ENCODE measurements around the gene EIF5B. TPM values are rescaled to one million over a fixed set of nuclear protein-coding genes. Genes with fewer than 3 reads are reported as not detected.
"Not testable (repeated sequence)": the region's sequence is repeated elsewhere in the genome, so short reads cannot be mapped to it uniquely, and the experiment has no call there.

EIF5B gene
- polyA plus RNA-seq, 12 donors = 51.4 to 149 (median 59.1) TPM

DNA sequence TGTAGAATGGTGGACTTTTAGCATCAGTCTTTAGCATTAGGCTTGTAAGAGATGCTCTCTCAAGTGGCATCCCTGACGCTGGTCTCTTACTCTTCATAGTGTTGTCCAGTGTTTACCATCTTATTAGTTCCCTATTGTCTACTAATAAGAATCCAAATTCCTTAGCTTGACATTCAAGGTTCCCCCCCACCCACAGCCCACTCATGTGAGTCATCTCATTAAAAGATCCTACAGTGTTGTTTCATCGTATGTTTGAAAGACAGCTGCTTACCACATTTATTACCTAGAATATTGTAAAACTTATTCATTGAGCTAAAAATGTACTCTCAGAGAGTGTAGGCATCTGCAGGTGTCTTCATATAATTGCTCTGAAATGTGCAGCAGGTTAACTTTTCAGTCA is 28.5 kb downstream of the EIF5B start:
- DNase-seq = no peak

DNA sequence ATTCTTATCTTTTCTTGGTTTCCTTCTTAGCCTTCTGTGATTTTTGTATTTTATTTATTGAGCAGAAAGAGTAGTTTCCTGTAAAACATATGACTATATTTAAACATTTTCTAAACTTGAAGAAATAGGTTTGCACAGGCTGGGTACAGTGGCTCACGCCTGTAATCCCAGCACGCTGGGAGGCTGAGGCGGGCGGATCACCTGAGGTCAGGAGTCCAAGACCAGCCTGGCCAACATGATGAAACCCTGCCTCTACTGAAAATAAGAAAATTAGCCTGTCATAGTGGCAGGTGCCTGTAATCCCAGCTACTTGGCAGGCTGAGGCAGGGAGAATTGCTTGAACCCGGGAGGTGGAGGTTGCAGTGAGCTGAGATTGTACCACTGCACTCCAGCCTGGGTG is 31.7 kb downstream of the EIF5B start:
- DNase-seq = not testable (repeated sequence)

DNA sequence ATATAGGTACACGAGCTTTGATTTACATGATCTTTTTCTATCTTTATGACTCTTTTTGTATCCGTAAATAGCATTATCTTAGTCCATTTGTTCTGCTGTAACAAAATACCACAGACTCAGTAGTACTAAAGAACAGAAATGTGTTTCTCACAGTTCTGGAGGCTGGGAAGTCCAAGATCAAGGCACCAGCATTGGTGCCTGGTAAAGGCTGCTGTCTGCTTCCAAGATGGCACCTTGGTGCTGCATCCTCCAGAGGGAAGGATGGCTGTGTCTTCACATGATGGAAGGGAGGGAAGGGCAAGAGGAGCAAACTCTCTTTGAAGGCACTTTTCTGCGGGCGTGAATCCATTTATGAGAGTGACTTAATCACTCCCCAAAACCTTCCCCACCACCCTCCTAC is 36.0 kb downstream of the EIF5B start:
- no peak for DNase-seq

DNA sequence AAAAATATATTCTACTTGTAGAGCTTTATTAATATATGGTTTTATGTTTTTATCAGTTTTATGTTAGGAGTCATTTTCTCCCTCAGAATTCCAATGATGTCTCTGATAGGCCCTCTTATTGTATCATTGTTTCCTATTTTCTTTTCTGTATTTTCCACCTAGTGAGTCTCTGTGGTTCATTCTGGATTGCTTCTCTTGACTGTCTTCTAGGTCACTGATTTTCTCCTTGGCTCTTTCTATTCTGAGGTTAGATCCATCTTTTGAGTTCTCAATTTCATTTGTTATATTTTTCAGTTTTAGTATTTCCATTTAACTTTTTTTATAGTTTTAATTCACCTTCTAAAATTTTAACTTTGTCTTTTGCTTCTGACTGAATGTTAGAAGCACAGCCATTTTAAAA is 37.6 kb downstream of the EIF5B start:
- no peak for DNase-seq

DNA sequence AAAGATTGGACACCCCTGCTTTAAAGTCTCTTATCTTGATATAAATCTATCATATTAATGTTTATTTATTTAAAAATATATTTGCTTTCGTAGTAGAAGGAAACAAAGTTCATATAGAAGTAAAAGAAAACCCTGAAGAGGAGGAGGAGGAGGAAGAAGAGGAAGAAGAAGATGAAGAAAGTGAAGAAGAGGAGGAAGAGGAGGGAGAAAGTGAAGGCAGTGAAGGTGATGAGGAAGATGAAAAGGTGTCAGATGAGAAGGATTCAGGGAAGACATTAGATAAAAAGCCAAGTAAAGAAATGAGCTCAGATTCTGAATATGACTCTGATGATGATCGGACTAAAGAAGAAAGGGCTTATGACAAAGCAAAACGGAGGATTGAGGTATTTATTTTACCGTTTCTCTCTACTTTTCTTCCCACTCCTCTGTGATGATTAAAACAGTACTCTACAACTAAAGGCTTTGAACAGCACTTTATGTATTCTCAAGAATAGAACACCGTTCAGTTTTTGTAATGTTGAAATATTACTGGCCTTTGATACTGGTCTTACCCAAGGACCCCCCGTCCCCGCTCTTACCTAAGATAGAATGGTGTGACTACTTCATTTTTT is 39.2 kb downstream of the EIF5B start:
- no peak for DNase-seq

DNA sequence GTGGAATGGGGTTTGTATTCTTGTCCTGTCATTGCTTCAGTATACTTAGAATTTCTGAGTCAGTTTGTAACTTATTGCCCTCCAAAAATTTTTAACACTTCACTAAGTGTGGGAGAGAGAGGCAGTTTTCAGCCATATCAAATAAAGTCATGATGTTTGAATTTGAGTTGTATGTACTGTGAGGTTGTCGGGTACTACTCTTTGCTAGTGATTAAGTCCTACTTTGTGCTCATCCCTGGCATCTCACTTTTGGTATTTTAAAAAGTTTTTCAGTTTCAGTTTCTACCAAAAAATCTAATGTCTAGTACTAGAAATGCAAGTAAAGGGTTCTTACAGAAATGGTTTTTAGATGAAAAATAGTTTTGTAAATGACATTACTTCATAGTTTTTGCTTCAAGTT is 40.7 kb downstream of the EIF5B start:
- DNase-seq = no peak

DNA sequence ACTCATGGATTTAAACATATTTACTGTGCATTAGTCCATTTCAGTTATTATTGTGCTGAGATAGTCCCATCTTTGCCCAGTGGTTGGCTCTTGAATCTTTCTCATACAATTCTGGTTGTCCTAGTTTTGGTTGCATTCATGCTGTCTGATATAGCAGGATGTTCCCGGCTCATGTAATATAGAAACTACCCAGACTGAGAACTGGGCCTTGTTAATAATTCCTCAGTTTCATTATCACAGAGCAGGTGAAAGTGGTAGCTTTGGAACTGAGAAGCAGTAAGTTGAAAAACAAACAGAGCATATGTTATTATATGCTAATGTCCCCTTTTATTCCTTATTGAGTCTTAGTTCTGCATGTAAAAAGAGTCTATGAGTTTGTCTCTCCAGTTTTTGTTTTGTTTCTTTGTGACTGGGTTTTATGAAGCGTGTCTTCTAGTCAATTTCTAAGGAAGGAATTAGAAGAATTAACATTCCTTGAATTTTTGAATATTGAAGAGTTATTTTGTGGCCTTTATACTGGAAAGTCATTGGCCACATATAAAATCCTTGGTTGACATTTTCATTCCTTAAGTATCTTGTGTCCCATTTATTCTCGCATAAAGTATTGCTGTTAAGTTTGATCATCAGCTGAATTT is 43.3 kb downstream of the EIF5B start:
- DNase-seq = no peak

DNA sequence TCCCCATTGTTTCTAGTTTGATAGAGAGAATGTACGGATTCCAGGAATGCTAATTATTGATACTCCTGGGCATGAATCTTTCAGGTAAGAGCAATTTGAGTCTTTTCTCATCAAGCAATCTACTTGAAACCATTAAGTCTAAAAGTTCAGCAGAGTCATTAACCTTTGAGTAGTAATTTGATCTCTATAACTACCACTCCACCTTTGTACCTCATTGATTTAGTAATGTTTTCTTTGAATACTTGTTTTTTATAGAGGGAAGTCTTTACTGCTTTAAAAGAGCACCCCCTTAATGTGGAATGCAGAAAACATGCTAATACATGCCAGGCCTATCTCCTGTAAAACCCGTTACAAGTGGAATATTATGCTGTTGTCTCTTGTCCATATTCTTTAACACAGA is 45.0 kb downstream of the EIF5B start:
- no peak for DNase-seq

DNA sequence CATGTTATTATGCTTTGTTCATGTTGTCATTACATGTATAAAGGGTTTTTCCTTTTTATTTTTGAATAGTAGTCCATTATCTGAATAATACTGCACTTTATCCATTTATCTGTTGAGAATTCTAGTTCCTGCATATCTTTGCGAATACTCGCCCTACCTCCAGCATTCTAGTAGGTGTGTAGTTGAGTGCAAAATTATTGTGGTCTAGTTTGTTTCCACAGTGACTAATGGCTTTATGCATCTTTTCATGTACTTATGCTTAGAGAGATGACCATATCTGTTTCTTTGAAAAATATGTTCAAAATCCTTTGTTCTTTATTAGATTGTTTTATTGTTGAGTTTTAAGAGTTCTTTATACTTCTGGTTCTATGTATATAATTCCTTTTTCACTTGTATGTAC is 48.8 kb downstream of the EIF5B start:
- DNase-seq = no peak

DNA sequence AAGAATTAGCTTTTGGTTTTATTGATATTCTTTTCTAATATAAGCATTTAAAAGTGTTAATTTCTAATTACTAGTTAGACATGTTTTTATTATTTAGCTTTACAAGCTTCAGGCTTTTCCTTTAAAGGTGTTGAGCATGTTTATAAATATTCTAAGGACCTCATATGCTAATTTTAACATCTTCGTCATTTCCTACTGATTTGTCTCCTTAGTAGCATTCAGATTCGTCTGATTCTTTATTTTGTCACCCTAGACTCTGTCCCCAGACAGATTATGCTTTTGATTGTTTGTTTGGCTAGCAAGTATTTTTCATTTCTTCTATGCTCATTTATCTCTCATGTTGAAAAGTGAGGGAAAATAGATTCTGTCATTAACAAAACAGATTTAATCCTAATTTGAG is 51.7 kb downstream of the EIF5B start:
- DNase-seq = no peak

DNA sequence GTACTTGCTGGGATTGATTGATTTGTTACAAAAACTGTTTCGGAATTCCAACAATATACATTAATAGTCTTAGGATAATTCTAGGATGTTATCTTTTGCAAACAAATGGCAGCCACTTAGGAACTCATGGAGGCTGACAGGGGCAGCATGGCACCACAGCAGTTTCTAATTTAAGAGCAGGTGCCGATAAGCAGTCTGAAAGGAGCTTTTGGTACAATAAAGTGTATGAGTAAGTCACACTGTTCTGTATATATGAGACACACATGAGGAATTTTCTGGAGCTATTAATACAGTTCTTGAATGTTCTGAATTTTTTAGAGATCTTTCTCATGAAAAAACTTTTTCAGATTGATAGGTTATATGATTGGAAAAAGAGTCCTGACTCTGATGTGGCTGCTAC is 52.2 kb downstream of the EIF5B start:
- DNase-seq = no peak

DNA sequence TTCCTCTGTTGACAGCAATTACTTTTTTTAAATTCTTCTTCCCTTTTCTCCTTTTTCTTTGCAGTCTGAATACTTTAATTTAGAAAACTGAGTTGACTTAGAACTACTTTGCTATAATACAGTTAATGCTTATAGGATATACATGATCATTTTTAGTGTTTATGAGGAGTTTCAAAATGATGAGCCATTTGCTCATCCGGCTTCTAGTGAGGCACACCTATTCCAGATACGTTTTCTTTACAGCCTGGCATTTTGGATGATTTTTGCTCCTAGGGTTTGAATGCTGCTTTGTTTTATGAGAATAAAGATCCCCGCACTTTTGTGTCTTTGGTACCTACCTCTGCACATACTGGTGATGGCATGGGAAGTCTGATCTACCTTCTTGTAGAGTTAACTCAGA is 52.8 kb downstream of the EIF5B start:
- no peak for DNase-seq

DNA sequence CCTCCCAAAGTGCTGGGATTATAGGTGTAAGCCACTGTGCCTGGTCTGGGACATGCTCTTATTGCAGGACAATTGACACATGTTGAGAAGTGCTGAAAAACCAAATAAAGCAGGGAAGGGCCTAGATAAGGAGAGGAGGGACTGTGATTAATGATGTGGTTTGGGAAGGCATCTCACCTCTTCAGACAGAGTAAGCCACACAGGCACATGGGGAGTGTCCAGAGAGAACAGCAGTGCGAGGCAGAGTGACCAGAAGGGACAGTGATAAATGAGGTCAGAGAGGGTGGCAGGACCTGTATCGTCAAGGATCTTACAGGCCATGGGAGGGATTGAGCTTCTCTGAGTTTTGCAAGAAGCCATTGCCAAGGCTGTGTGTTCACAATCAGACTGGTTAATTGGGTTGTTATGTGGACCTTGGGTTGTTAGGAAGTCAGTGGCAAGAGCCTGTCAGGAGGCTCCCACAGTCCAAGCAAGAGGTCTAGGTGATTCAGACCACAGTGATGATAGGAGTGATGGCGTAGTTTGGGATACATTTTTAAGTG is 58.5 kb downstream of the EIF5B start:
- DNase-seq = no peak

DNA sequence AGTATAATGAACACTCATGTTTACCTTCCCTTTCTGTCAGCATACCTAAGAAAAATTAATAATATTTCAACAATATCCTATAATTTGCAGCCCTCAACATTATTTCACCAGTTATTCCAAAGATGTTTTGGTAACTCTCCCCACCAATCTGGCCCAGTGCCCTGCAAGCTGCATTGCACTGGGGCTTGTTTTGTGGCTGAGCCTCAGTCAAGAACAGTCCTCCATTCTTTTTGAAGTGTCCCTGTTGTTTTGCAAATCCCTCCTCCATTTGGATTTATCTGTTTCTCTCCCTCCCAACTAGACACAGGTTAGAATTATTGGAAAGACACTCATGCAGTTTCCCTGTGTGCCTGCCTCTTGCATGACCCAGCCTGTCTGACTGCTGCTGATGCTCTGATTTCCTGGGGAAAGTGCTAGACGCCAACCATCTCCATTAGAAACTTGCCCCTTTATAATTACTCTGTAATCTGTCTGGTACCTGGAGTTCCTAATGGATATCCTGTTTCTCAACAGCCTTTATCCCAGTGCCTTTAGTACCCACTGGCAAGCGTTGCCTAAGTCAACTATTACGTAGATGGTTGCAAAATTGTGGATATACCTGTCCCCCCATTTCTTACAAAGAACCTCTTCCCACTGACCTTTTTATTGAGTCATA is 60.2 kb downstream of the EIF5B start:
- no peak for DNase-seq

DNA sequence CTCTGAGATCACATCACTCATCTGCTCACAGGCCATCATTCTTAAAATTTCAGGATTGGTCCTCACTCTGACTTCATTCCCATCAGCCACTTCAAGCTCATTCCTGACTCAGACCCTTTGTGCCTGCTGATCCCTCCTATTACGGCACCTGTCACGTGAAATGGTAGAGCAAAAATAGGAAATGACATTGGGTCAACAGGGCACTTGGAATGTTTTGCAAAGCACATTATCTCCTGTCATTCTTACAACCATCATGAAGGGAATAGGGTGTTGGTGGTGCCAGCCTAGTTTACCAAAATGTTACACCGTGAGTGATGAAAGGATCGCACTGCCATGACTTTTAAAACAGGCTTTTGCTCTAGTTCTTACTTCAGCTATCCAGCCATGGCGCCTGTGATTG is 61.1 kb downstream of the EIF5B start:
- no peak for DNase-seq

DNA sequence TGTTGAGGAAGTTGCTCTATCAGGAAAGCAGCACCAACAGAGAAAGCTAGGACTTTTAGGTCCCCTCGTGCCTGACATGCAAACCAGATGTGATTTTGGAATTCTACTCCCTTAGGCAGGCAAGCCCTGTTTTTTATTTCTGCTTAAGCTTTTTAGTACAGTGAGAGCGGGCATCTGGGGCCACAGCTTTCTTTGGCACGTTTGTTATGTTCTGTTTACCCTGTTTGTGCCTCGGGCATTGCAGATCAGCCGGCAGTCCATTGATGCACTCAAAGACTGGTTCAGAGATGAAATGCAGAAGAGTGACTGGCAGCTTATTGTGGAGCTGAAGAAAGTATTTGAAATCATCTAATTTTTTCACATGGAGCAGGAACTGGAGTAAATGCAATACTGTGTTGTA is 61.9 kb downstream of the EIF5B start:
- DNase-seq = no peak

DNA sequence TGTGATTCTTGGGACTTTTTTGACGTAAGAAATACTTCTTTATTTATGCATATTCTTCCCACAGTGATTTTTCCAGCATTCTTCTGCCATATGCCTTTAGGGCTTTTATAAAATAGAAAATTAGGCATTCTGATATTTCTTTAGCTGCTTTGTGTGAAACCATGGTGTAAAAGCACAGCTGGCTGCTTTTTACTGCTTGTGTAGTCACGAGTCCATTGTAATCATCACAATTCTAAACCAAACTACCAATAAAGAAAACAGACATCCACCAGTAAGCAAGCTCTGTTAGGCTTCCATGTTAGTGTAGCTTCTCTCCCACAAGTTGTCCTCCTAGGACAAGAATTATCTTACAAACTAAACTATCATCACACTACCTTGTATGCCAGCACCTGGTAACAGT is 62.6 kb downstream of the EIF5B start:
- DNase-seq = no peak

DNA sequence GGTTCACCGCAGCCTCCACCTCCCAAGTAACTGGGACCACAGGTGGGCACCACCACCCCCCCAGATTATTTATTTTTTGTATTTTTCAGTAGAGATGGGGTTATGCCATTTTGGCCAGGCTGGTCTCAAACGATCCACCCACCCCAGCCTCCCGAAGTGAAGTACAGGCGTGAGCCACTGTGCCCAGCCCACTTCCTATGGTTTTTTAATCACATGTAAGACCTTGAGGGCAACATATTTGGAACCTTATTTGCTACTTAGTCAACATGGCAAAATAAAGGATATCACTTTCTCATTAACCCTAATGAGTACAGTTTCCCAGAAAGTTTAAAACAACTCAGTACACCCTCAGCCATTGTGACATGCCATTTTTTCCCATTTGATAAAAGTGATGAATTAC is 64.7 kb downstream of the EIF5B start:
- no peak for DNase-seq

DNA sequence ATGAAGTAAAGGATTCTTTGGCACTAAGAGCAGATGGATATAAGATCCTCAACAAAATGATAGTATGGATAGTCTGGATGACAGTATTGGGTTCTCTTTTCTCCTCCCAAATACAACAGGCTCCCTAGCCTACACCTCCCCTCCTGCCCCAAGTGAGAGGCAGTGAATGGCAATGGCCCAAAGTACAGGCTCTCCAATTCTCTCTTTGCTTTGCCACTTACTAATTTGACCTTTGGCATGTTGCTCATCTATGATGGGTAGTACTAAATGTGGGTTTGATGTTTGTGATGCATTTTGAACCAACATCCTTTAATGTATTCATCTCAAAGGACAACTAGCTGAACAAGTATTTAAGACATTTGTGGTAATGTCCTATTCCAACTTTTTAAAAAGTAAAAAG is 65.9 kb downstream of the EIF5B start:
- DNase-seq = no peak

DNA sequence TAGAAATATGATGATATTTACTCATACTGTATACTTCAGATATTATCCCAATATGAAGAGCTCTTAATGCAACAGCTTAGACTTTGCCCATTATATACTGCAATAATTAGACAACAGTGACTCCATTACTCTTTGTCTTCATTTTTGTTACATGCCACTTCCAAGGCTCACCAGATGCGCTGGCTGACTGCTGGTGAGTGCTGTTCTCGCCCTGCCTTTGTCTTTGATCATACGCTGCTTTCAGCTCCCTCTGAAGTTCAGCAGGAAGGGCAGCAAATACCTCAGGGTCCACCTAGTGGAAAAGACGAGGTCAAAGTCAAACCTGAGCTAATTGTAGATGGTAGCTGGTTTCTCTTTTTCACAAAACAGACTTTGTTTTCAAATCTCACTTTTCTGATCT is 66.3 kb downstream of the EIF5B start:
- DNase-seq = no peak

DNA sequence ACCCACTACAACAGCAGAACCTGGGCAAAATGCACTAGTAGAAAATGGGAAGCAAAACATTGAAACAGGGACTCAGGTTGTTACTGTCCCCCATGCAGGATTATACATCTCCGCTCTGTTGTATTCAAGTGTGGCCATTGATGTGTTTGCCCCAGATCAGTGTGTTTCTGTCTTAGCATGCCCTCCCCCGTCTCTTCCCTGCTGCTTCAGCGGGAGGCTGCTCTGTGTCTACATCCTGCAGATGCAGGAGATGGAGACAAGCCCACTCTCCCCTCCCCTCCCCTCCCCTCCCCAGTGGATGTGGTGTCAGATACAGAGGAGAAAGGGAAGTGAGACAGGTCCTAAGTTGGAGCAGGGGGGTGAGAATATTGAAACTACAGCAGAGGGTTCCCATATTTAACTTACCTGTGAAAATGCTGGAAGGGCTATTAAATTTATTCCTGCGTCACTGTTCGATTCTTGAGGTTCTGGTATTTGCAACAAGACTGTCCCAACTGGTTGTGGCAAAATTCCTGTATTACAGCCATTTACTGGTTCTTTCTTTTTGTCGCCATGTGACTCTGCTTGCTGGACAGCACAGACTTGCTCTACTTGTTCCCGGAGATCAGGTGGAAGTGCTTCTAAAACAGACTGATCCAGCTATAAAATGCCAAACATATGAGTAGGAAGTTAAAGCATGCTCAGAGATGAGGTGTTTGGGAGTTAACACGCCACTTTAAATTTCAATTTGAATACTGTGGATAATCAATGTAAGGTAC is 67.0 kb downstream of the EIF5B start:
- DNase-seq = no peak

DNA sequence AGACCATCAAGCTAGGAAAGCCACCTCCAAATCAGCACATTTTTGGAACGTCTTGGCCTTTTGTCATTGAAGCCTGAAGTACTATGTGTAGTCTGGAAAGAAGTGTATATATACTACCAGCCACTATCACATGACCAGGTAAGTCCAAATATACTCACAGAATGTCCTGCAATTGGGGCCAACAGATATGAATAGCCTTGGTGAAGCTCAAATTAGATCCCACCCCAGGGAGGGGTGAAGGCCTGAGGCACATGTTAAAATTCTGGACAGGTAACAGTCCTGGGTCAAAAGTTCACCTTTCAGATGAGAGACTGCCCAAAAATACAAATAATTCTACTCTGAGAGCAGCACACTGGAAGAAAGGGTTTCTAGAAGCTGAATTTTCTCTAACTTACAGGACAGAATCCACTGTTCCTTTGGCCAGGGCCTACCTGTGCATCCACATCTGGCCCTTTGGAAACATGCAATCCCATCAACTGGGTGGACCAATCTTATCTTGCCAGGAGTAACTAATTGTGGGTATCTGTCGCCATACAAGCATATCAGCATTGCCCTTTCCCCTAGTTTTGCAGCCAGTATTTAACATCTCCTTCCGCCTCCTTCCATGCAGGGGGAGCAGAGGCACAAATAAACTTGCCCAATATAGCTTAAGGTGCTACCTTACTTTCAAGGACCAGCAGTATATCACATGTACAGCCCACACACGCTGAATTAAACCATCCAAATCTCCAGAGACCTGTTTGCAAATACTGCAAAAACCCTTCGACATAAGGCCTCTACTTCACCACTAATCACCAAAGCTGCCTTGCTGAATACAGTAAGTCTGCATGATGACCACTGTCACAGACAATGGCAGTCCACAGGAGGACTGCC is 67.8 kb downstream of the EIF5B start:
- DNase-seq = no peak

Measured in muscle of arm (tissue), 12 donors.